Liver (tissue), 9 donors: ENCODE results near the gene SLC25A34. TPM values are rescaled to one million over a fixed set of nuclear protein-coding genes. Genes with fewer than 3 reads are reported as not detected.

Source experiments
- DNase-seq: peaks from one replicate; pipeline ENCODE4 v3.0.0-alpha.2; 2017; ENCODE audit warnings: low spot score
- H3K27ac ChIP-seq, 2 donors: one replicate each; pipeline ENCODE4 v1.7.0; 2013; ENCODE audit warnings: inconsistent platforms in 2 of 2, low read length in 2 of 2, control low read depth in 1 of 2, low read depth in 1 of 2, mild to moderate bottlenecking in 1 of 2
- H3K27me3 ChIP-seq, 4 donors: one replicate each; pipeline versions ENCODE4 v1.6.1 to v1.7.0; 2013; ENCODE audit warnings: low read length in 3 of 4, inconsistent platforms in 1 of 4, mild to moderate bottlenecking in 1 of 4, moderate library complexity in 1 of 4; ENCODE audit not compliant: control insufficient read depth in 4 of 4, insufficient read depth in 4 of 4
- H3K36me3 ChIP-seq, 4 donors: one replicate each; pipeline versions ENCODE4 v1.6.1 to v1.7.0; 2013; ENCODE audit warnings: low read length in 3 of 4, mild to moderate bottlenecking in 3 of 4, low read depth in 1 of 4, moderate library complexity in 1 of 4; ENCODE audit not compliant: control insufficient read depth in 4 of 4, insufficient read depth in 3 of 4
- H3K4me1 ChIP-seq, 4 donors: one replicate each; pipeline versions ENCODE4 v1.6.1 to v1.7.0; 2013; ENCODE audit warnings: low read length in 3 of 4, mild to moderate bottlenecking in 3 of 4, moderate library complexity in 1 of 4; ENCODE audit not compliant: control insufficient read depth in 4 of 4, insufficient read depth in 4 of 4
- H3K4me3 ChIP-seq, 3 donors: one replicate each; pipeline versions ENCODE4 v1.6.1 to v1.7.0; 2013; ENCODE audit warnings: low read length in 3 of 3, control low read depth in 1 of 3, low read depth in 1 of 3, mild to moderate bottlenecking in 1 of 3
- H3K9ac ChIP-seq, 2 donors: one replicate each; pipeline ENCODE4 v1.7.0; 2013; ENCODE audit warnings: low read length in 2 of 2, mild to moderate bottlenecking in 2 of 2, moderate library complexity in 2 of 2, control low read depth in 1 of 2, low read depth in 1 of 2
- H3K9me3 ChIP-seq, 4 donors: one replicate each; pipeline versions ENCODE4 v1.6.1 to v1.7.0; 2013; ENCODE audit warnings: low read length in 3 of 4; ENCODE audit not compliant: control insufficient read depth in 4 of 4
- EGR1 ChIP-seq, 2 donors: IDR thresholded peaks; 2 replicates each; pipeline ENCODE4 v1.6.1; 2016 to 2018; ENCODE audit warnings: antibody characterized with exemption in 2 of 2, low read depth in 2 of 2
- FOXA1 ChIP-seq: IDR thresholded peaks from 2 replicates; pipeline ENCODE4 v1.6.1; 2016; ENCODE audit warnings: antibody characterized with exemption
- FOXA2 ChIP-seq: IDR thresholded peaks from 2 replicates; pipeline ENCODE4 v1.6.1; 2016; ENCODE audit warnings: antibody characterized with exemption
- GABPA ChIP-seq, 2 donors: IDR thresholded peaks in 1 of 2; conservative IDR thresholded peaks in 1 of 2; 2 replicates each; pipeline ENCODE4 v1.6.1; 2016; ENCODE audit warnings: antibody characterized with exemption in 2 of 2, mild to moderate bottlenecking in 1 of 2, moderate library complexity in 1 of 2
- HNF4G ChIP-seq: IDR thresholded peaks from 2 replicates; pipeline ENCODE4 v1.6.1; 2016; ENCODE audit warnings: antibody characterized with exemption
- JUND ChIP-seq, 2 donors: IDR thresholded peaks; 2 replicates each; pipeline ENCODE4 v1.6.1; 2016; ENCODE audit warnings: antibody characterized with exemption in 2 of 2
- NR2F2 ChIP-seq: IDR thresholded peaks from 2 replicates; pipeline ENCODE4 v1.6.1; 2016; ENCODE audit warnings: antibody characterized with exemption
- RAD21 ChIP-seq, 2 donors: IDR thresholded peaks; 2 replicates each; pipeline ENCODE4 v1.6.1; 2016; ENCODE audit warnings: antibody characterized with exemption in 2 of 2, mild to moderate bottlenecking in 2 of 2
- REST ChIP-seq: IDR thresholded peaks from 2 replicates; pipeline ENCODE4 v1.6.1; 2016; ENCODE audit warnings: antibody characterized with exemption, mild to moderate bottlenecking
- RXRA ChIP-seq, 2 donors: IDR thresholded peaks; 2 replicates each; pipeline ENCODE4 v1.6.1; 2017 to 2018; ENCODE audit warnings: antibody characterized with exemption in 2 of 2, mild to moderate bottlenecking in 1 of 2
- SP1 ChIP-seq: IDR thresholded peaks from 2 replicates; pipeline ENCODE4 v1.6.1; 2018; ENCODE audit warnings: antibody characterized with exemption, mild to moderate bottlenecking
- WGBS: extraction: QIAGEN DNeasy Blood & Tissue Kit; methylation state at CpG from one replicate; pipeline ENCODE4 v1.1.7; 2013; 5-methylcytosine and 5-hydroxymethylcytosine counted together
- polyA plus RNA-seq, 2 donors: library from polyadenylated mRNA; stranded (reverse) in 1 of 2; unstranded in 1 of 2; fragments of 200-250 nt in 1 of 2; fragments of >200 nt in 1 of 2; fragmentation: Nextera tagmentation in 1 of 2; extraction: Ambion mirVana in 1 of 2; gene quantifications; one replicate each; pipeline versions ENCODE4 v1.2.1 to v1.2.3, GENCODE V29; 2013 to 2015
- total RNA-seq, 2 donors: library from RNA; depleted of rRNA; stranded (reverse); fragments of >200 nt; gene quantifications; one replicate each; pipeline ENCODE4 v1.2.3, GENCODE V29; 2014
- TF ChIP-seq, protein P1 (sequence below): IDR thresholded peaks from 2 replicates; pipeline ENCODE4 v1.6.1; 2016; ENCODE audit warnings: antibody characterized with exemption
- donor health status: healthy.
- donor health status: healthy.
- donor health status: healthy.
- donor health status: healthy.
- donor health status: healthy.

SLC25A34 gene
- total and polyA plus RNA-seq, 4 donors, result 0.79 to 7.3 (median 2.4) TPM

- Histone ChIP-seq H3K9me3 (no peaks in the 10 kb centered on the region), H3K27me3 (no peaks in the 10 kb centered on the region), H3K36me3 (no peaks in the 10 kb centered on the region), H3K4me1 (peaks cover 5 to 21% (median 8%) of the 10 kb centered on the region in 4 donors), H3K4me3 (no peak overlapping the region), H3K27ac (no peak overlapping the region), H3K9ac (no peak overlapping the region)
- WGBS, result 64% methylated on average over 8 of the region's 8 CpGs
- TF ChIP-seq GABPA (IDR thresholded peaks at IDR 0.05 in 1 of 2, conservative IDR thresholded peaks at IDR 0.05 in 1 of 2), result no peak
- peak; percentile 46 for TF ChIP-seq NR2F2
- TF ChIP-seq RXRA (IDR thresholded peaks at IDR 0.05), result peak in 1 of 2 donors; percentile 13
- no peak for TF ChIP-seq FOXA1
- DNase-seq, result no peak
Observed at GRCh38 chr1:15747378-15747777, 11.3 kb downstream of the SLC25A34 start.

GRCh38 chr1:15748264-15748663, 12.2 kb downstream of the SLC25A34 start:
- DNase-seq, result no peak
- 95% methylated on average over 5 of the region's 5 CpGs for whole genome bisulfite sequencing
- H3K4me3 ChIP-seq, result no peak overlapping the region
- no peak overlapping the region for H3K27ac ChIP-seq
- H3K27me3 ChIP-seq, result no peaks in the 10 kb centered on the region
- H3K9ac ChIP-seq, result no peak overlapping the region
- no peaks in the 10 kb centered on the region for H3K36me3 ChIP-seq
- no peaks in the 10 kb centered on the region for H3K9me3 ChIP-seq
- H3K4me1 ChIP-seq, result peaks cover 1 to 12% (median 4%) of the 10 kb centered on the region in 4 donors
- TF ChIP-seq FOXA1 (no peak), NR2F2 (no peak), FOXA2 (no peak), HNF4G (no peak), SP1 (no peak), REST (no peak), EGR1 (IDR thresholded peaks at IDR 0.05; ENCODE audit: low read depth in 2 of 2) (no peak)
- TF ChIP-seq, protein P1, sequence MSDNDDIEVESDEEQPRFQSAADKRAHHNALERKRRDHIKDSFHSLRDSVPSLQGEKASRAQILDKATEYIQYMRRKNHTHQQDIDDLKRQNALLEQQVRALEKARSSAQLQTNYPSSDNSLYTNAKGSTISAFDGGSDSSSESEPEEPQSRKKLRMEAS, result no peak

DNA sequence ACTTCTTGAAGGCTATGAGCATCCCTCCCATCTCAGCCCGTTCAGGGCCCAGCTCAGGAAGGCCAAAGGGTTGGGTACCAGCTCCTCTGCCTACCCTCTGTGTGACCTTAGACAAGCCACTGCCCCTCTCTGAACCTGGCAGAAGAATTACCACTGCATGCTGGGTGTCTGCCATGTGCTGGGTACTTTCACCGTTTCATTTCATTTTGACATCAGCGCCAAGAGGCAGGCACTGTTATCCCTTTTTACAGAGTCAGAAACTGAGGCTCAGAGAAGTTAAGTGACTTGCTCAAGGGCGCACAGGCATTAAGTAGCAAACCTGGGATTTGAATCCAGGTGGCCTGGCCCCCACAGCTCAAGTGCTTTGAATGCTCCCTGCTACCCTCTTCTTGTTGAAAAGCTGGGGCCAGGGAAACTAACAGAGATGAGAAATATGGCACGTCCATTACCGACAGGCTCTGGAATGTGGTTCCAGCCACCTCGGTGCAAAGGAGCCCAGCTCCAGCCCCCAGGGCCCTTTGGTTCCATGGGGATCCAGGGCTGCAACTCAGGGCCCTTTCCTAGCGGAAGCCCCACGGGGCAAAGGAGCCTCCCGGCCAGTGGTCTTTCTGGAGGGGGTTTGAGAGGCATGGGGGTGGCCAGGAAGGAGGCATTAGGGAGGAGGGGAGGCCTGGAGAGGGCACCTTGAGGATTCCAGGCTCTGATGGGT, 12.8 kb downstream of the SLC25A34 start:
- H3K4me1 ChIP-seq, result peaks cover 0 to 9% (median 2%) of the 10 kb centered on the region in 4 donors
- H3K9ac ChIP-seq, result no peak overlapping the region
- DNase-seq, result no peak
- H3K36me3 ChIP-seq, result no peaks in the 10 kb centered on the region
- no peaks in the 10 kb centered on the region for H3K9me3 ChIP-seq
- no peak overlapping the region for H3K4me3 ChIP-seq
- TF ChIP-seq GABPA (IDR thresholded peaks at IDR 0.05 in 1 of 2, conservative IDR thresholded peaks at IDR 0.05 in 1 of 2), result no peak
- TF ChIP-seq JUND (IDR thresholded peaks at IDR 0.05), result no peak
- no peak for TF ChIP-seq RAD21 (IDR thresholded peaks at IDR 0.05)
- TF ChIP-seq FOXA1, result no peak
- TF ChIP-seq, protein P1, result no peak
- no peak for TF ChIP-seq EGR1 (IDR thresholded peaks at IDR 0.05; ENCODE audit: low read depth in 2 of 2)
- no peak overlapping the region for H3K27ac ChIP-seq
- 92% methylated on average over 10 of the region's 10 CpGs for WGBS
- H3K27me3 ChIP-seq, result no peaks in the 10 kb centered on the region
